Body of pancreas (tissue), 4 donors: Measurements from ENCODE around the gene TCP10L.

Source experiments
- CTCF ChIP-seq, 7 experiments: fragments of 450-650 bp in 4 of 7; fragments of 200-600 bp in 3 of 7; sonication (generic) in 3 of 7; IDR thresholded peaks; one replicate each; pipeline ENCODE4 v1.5.1; 2016 to 2019; ENCODE audit warnings: antibody characterized with exemption in 7 of 7
- POLR2A ChIP-seq, 3 donors: fragments of 450-650 bp; IDR thresholded peaks; one replicate each; pipeline ENCODE4 v1.6.1; 2016; ENCODE audit warnings: antibody characterized with exemption in 3 of 3, mild to moderate bottlenecking in 2 of 3

GRCh38 chr21:32538147-32538792 is 47.1 kb downstream of the TCP10L start:
- TF ChIP-seq CTCF (IDR thresholded peaks at IDR 0.05) (no peak), POLR2A (IDR thresholded peaks at IDR 0.05) (no peak)
